Testis (tissue), 3 donors: ENCODE measurements around the gene SOCS4. TPM values are rescaled to one million over a fixed set of nuclear protein-coding genes. Genes with fewer than 3 reads are reported as not detected.

Experiments
- DNase-seq: peaks from one replicate; pipeline ENCODE4 v3.0.0-alpha.2; 2019
- H3K27ac ChIP-seq, 2 donors: fragments of 200-600 bp; sonication (generic); one replicate each; pipeline ENCODE4 v1.5.1; 2019
- H3K27me3 ChIP-seq: fragments of 200-600 bp; sonication (generic); one replicate; pipeline ENCODE4 v1.5.1; 2019
- H3K36me3 ChIP-seq: fragments of 200-600 bp; sonication (generic); one replicate; pipeline ENCODE4 v1.5.1; 2017; ENCODE audit warnings: low read depth; ENCODE audit errors: missing control alignments
- H3K4me1 ChIP-seq: fragments of 200-600 bp; sonication (generic); one replicate; pipeline ENCODE4 v1.5.1; 2019
- H3K4me3 ChIP-seq, 2 donors: fragments of 200-600 bp; sonication (generic); one replicate each; pipeline ENCODE4 v1.5.1; 2017 to 2019
- H3K9me3 ChIP-seq: fragments of 200-600 bp; sonication (generic); one replicate; pipeline ENCODE4 v1.5.1; 2017
- WGBS, 2 donors: methylation state at CpG; one replicate each; pipeline ENCODE4 v1.1.5; 2018; 5-methylcytosine and 5-hydroxymethylcytosine counted together
- intact Hi-C: fragments of 100-400 bp; cut with DNase I; formaldehyde crosslinking; loops from one replicate; pipeline ENCODE4 v1.15.1; 2023; ENCODE audit warnings: low total_unique reads
- polyA plus RNA-seq: library from polyadenylated mRNA; stranded (reverse); fragments of 350-450 nt; fragmentation: Illumina TruSeq; extraction: RNeasy Lipid Tissue Mini Kit (QIAGEN cat#74804); gene quantifications from one replicate; pipeline ENCODE4 v1.2.3, GENCODE V29; 2014; ENCODE audit warnings: low read depth, low replicate concordance; ENCODE audit not compliant: insufficient read depth
- total RNA-seq, 2 donors: library from RNA; depleted of rRNA; stranded (reverse); fragments of >200 nt; gene quantifications; one replicate each; pipeline ENCODE4 v1.2.3, GENCODE V29; 2016
- TF ChIP-seq, protein P1 (sequence below), 3 experiments: fragments of 450-650 bp in 2 of 3; fragments of 200-600 bp in 1 of 3; sonication (generic) in 1 of 3; IDR thresholded peaks; one replicate each; pipeline ENCODE4 v1.5.1; 2016 to 2019; ENCODE audit warnings: antibody characterized with exemption in 3 of 3, mild to moderate bottlenecking in 2 of 3, moderate library complexity in 1 of 3

The SOCS4 gene
- total and polyA plus RNA-seq, 3 donors from 2014 or later: 7.5 to 11.4 (median 7.7) TPM

DNA sequence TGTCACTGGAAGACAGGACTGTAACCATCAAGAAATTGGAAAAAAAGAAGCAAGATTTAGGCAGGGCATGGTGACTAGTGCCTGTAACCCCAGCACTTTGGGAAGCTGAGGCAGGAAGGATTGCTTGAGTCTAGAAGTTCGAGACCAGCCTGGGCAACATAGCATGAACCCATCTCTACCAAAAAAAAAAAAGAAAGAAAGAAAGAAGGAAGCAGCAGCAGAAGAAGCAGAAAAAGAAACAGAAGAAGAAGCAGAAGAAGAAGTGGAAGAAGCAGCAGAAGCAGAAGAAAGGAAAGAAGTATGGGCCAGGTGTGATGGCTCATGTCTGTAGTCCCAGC is 71.5 kb downstream of the SOCS4 start:
- TF ChIP-seq, protein P1, sequence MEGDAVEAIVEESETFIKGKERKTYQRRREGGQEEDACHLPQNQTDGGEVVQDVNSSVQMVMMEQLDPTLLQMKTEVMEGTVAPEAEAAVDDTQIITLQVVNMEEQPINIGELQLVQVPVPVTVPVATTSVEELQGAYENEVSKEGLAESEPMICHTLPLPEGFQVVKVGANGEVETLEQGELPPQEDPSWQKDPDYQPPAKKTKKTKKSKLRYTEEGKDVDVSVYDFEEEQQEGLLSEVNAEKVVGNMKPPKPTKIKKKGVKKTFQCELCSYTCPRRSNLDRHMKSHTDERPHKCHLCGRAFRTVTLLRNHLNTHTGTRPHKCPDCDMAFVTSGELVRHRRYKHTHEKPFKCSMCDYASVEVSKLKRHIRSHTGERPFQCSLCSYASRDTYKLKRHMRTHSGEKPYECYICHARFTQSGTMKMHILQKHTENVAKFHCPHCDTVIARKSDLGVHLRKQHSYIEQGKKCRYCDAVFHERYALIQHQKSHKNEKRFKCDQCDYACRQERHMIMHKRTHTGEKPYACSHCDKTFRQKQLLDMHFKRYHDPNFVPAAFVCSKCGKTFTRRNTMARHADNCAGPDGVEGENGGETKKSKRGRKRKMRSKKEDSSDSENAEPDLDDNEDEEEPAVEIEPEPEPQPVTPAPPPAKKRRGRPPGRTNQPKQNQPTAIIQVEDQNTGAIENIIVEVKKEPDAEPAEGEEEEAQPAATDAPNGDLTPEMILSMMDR (IDR thresholded peaks at IDR 0.05): no peak
- 88 to 93% methylated on average over 1 of the region's 1 CpG for WGBS, 2 donors
- no peak for DNase-seq

More for the DNA sequence above, 71.5 kb downstream of the SOCS4 start:
- H3K9me3 ChIP-seq: no peaks in the 10 kb centered on the region
- peak overlapping the region in 1 of 2 donors; percentile 53 for H3K27ac ChIP-seq
- H3K27me3 ChIP-seq: no peaks in the 10 kb centered on the region
- H3K4me1 ChIP-seq: peaks cover 32% of the 10 kb centered on the region
- intact Hi-C loops: no loop called here
- no peak overlapping the region for H3K4me3 ChIP-seq
- H3K36me3 ChIP-seq: no peaks in the 10 kb centered on the region

Other genes with a start within 250 kb of the SOCS4 start
- 10 to 100 TPM; 11.3 to 15.8 TPM for gene GCH1, start 124.4 kb upstream of the SOCS4 start, total RNA-seq
- gene GCH1, start 124.4 kb upstream of the SOCS4 start, polyA plus RNA-seq: 8.8 TPM
- gene WDHD1, start 137 bp upstream of the SOCS4 start, total RNA-seq: 10 to 100 TPM in 1 of 2 donors, 1 to 10 TPM in 1; 9.0 to 10.4 TPM
- gene WDHD1, start 137 bp upstream of the SOCS4 start, polyA plus RNA-seq: 5.2 TPM
- 100 to 1,000 TPM; 105 to 146 TPM for gene MAPK1IP1L, start 24.4 kb downstream of the SOCS4 start, total RNA-seq
- 87.0 TPM for gene MAPK1IP1L, start 24.4 kb downstream of the SOCS4 start, polyA plus RNA-seq
- gene LGALS3, start 102.0 kb downstream of the SOCS4 start, total RNA-seq: 100 to 1,000 TPM; 224 to 274 TPM
- gene LGALS3, start 102.0 kb downstream of the SOCS4 start, polyA plus RNA-seq: 169 TPM
- 10 to 100 TPM; 11.2 to 17.2 TPM for gene DLGAP5, start 164.3 kb downstream of the SOCS4 start, total RNA-seq
- gene DLGAP5, start 164.3 kb downstream of the SOCS4 start, polyA plus RNA-seq: 15.2 TPM
- 10 to 100 TPM; 84.4 to 91.7 TPM for gene FBXO34, start 244.2 kb downstream of the SOCS4 start, total RNA-seq
- 62.1 TPM for gene FBXO34, start 244.2 kb downstream of the SOCS4 start, polyA plus RNA-seq